Lung (tissue), 16 donors: ENCODE results near the gene KIAA0513. TPM values are rescaled to one million over a fixed set of nuclear protein-coding genes. Genes with fewer than 3 reads are reported as not detected.

Source experiments
- ATAC-seq: fragments of 200-7000 bp; cut with Tn5 transposase; one replicate; pipeline ENCODE4 v1.9.1; 2020; ENCODE audit warnings: moderate number of reproducible peaks; ENCODE audit not compliant: insufficient read depth, low FRiP score
- DNase-seq, 3 donors: peaks; one replicate each; pipeline ENCODE4 v3.0.0-alpha.2; 2013 to 2017
- H3K27ac ChIP-seq, 2 donors: one replicate each; pipeline ENCODE4 v1.5.1; 2013; ENCODE audit warnings: mild to moderate bottlenecking in 2 of 2, moderate library complexity in 2 of 2, control low read depth in 1 of 2, inconsistent platforms in 1 of 2, low read depth in 1 of 2, low read length in 1 of 2
- H3K27me3 ChIP-seq, 3 donors: one replicate each; pipeline ENCODE4 v1.5.1; 2013; ENCODE audit warnings: low read length in 2 of 3; ENCODE audit not compliant: control insufficient read depth in 3 of 3, insufficient read depth in 3 of 3
- H3K36me3 ChIP-seq, 4 donors: one replicate each; pipeline ENCODE4 v1.5.1; 2013; ENCODE audit warnings: low read length in 4 of 4, mild to moderate bottlenecking in 1 of 4, moderate library complexity in 1 of 4; ENCODE audit not compliant: control insufficient read depth in 4 of 4, insufficient read depth in 4 of 4
- H3K4me1 ChIP-seq, 5 donors: one replicate each; pipeline ENCODE4 v1.5.1; 2013; ENCODE audit warnings: low read length in 5 of 5, mild to moderate bottlenecking in 2 of 5, moderate library complexity in 1 of 5; ENCODE audit not compliant: control insufficient read depth in 5 of 5, insufficient read depth in 5 of 5
- H3K4me3 ChIP-seq: one replicate; pipeline ENCODE4 v1.5.1; 2013; ENCODE audit warnings: mild to moderate bottlenecking, control low read depth, moderate library complexity
- H3K9ac ChIP-seq, 2 donors: one replicate each; pipeline ENCODE4 v1.5.1; 2013; ENCODE audit warnings: low read length in 2 of 2, control low read depth in 1 of 2; ENCODE audit not compliant: insufficient read depth in 1 of 2
- H3K9me3 ChIP-seq, 4 donors: one replicate each; pipeline ENCODE4 v1.5.1; 2013; ENCODE audit warnings: low read length in 3 of 4, mild to moderate bottlenecking in 1 of 4, moderate library complexity in 1 of 4; ENCODE audit not compliant: control insufficient read depth in 4 of 4, insufficient read depth in 3 of 4
- CTCF ChIP-seq: IDR thresholded peaks from 2 replicates; pipeline ENCODE4 v1.5.1; 2012; ENCODE audit warnings: mild to moderate bottlenecking; ENCODE audit errors: control extremely low read depth, extremely low read depth
- WGBS, 2 donors: extraction: QIAGEN DNeasy Blood & Tissue Kit; methylation state at CpG; one replicate each; pipeline ENCODE4 v1.1.7; 2013; 5-methylcytosine and 5-hydroxymethylcytosine counted together
- long read RNA-seq, 5 donors: transcript quantifications; one replicate each; lab custom pipeline, GENCODE V29; 2026
- polyA plus RNA-seq, 2 donors: library from polyadenylated mRNA; stranded (reverse); fragments of 200-250 nt; gene quantifications; one replicate each; pipeline ENCODE4 v1.2.1, GENCODE V29; 2013
- total RNA-seq, 2 donors: library from RNA; depleted of rRNA in 1 of 2; stranded (reverse); fragments of >200 nt in 1 of 2; gene quantifications; one replicate each; pipeline ENCODE4 v1.2.1, GENCODE V29; 2014 to 2021
- donor health status: control.
- donor health status: control.
- donor health status: Bipolar disorder and iron deficiency.
- donor health status: healthy.
- donor health status: DM: yes; HTN: yes; CAD: no.

KIAA0513 gene
- total RNA-seq (10 to 100 TPM; 12.8 to 23.5 TPM), polyA plus RNA-seq (10 to 100 TPM; 10.4 to 11.2 TPM)
- long read RNA-seq, donor 1: 0 reads
- long read RNA-seq, donor 2: 0 reads
- long read RNA-seq, donor 3, partial matches to known transcripts: 0 of 1 reads
- long read RNA-seq, donor 3, other reads (novel, unspliced or antisense): 0 of 1 reads
- long read RNA-seq, donor 4: 0 reads
- long read RNA-seq, donor 5, full-length matches to known transcripts: 2 of 2 reads
- long read RNA-seq, donor 5, partial matches to known transcripts: 0 of 2 reads
- long read RNA-seq, donor 5, other reads (novel, unspliced or antisense): 0 of 2 reads

- WGBS, 2 donors: 0 to 1% methylated on average over 34 to 59 of the region's 59 CpGs
- H3K27ac ChIP-seq: peak within 1 kb of the TSS; percentile 75 to 92
- ATAC-seq: peak; percentile 89
Measured at GRCh38 chr16:85027349-85027957, at the start of gene KIAA0513. KIAA0513 (plus strand) TSS chr16:85027795; CDS start chr16:85067072, 39,277 bp downstream.

GRCh38 chr16:84979516-84979915 lies 48.1 kb upstream of the KIAA0513 start:
- Histone ChIP-seq H3K4me3 (no peak overlapping the region), H3K9ac (no peak overlapping the region), H3K27me3 (no peaks in the 10 kb centered on the region), H3K4me1 (peaks cover 0 to 9% (median 4%) of the 10 kb centered on the region in 5 donors), H3K9me3 (no peaks in the 10 kb centered on the region), H3K36me3 (peaks cover 22 to 43% (median 29%) of the 10 kb centered on the region in 4 donors), H3K27ac (no peak overlapping the region)
- 92 to 100% methylated on average over 4 of the region's 4 CpGs for WGBS, 2 donors
- no peak for TF ChIP-seq CTCF
- no peak for DNase-seq
- ATAC-seq: no peak

More at GRCh38 chr16:85027349-85027957, at the start of gene KIAA0513:
- Histone ChIP-seq H3K27me3 (peaks cover 0 to 8% (median 0%) of the 10 kb centered on the region in 3 donors), H3K4me3 (peak within 1 kb of the TSS; percentile 64), H3K36me3 (peaks cover 0 to 2% (median 0%) of the 10 kb centered on the region in 4 donors), H3K9me3 (no peaks in the 10 kb centered on the region), H3K4me1 (peaks cover 0 to 20% (median 12%) of the 10 kb centered on the region in 5 donors), H3K9ac (peak within 1 kb of the TSS; percentile 55 to 93)
- DNase-seq: peak; percentile 96 to 97 (median 96)
- TF ChIP-seq CTCF: peak; percentile 12

- no peak for ATAC-seq
- Histone ChIP-seq H3K27me3 (no peaks in the 10 kb centered on the region), H3K9me3 (no peaks in the 10 kb centered on the region), H3K4me1 (peaks cover 0 to 6% (median 0%) of the 10 kb centered on the region in 5 donors), H3K9ac (no peak overlapping the region), H3K36me3 (peaks cover 6 to 34% (median 23%) of the 10 kb centered on the region in 4 donors), H3K4me3 (no peak overlapping the region), H3K27ac (peak overlapping the region in 1 of 2 donors; percentile 58)
- DNase-seq: peak in 1 of 3 donors; percentile 35
- TF ChIP-seq CTCF: no peak
- 48 to 55% methylated on average over 9 of the region's 9 CpGs for WGBS, 2 donors
Measured at GRCh38 chr16:84982434-84982833, 45.2 kb upstream of the KIAA0513 start.
